HG02938 (cell line): ENCODE results near the gene FBXO47.
"Not testable (repeated sequence)": the region's sequence is repeated elsewhere in the genome, so short reads cannot be mapped to it uniquely, and the experiment has no call there.

ENCODE experiments used
- ATAC-seq: cut with Tn5 transposase; IDR thresholded peaks from one replicate; pipeline ENCODE4 v1.9.1; 2021; ENCODE audit warnings: mild to moderate bottlenecking, moderate library complexity; ENCODE audit not compliant: unreplicated experiment

The FBXO47 gene

GRCh38 chr17:38922538-38923297 is 44.5 kb downstream of the FBXO47 start:
- ATAC-seq, result no peak

GRCh38 chr17:38921756-38922411 is 45.3 kb downstream of the FBXO47 start:
- no peak for ATAC-seq

- ATAC-seq, result no peak
Observed at GRCh38 chr17:38920374-38921291, 46.6 kb downstream of the FBXO47 start.

GRCh38 chr17:38919316-38920078 is 47.7 kb downstream of the FBXO47 start:
- no peak for ATAC-seq

- no peak for ATAC-seq
Observed at GRCh38 chr17:38918916-38919315, 48.3 kb downstream of the FBXO47 start.

- ATAC-seq, result no peak
Observed at GRCh38 chr17:38918129-38918913, 48.9 kb downstream of the FBXO47 start.

- ATAC-seq, result no peak
Observed at GRCh38 chr17:38917259-38917658, 49.9 kb downstream of the FBXO47 start.

GRCh38 chr17:38916771-38917170 is 50.4 kb downstream of the FBXO47 start:
- ATAC-seq, result no peak

GRCh38 chr17:38915639-38915995 is 51.6 kb downstream of the FBXO47 start:
- no peak for ATAC-seq

GRCh38 chr17:38914741-38915638 is 52.2 kb downstream of the FBXO47 start:
- no peak for ATAC-seq

GRCh38 chr17:38912221-38912813 is 54.9 kb downstream of the FBXO47 start:
- ATAC-seq, result no peak

- ATAC-seq, result not testable (repeated sequence)
Observed at GRCh38 chr17:38911731-38912081, 55.5 kb downstream of the FBXO47 start.

GRCh38 chr17:38911081-38911730 is 56.0 kb downstream of the FBXO47 start:
- no peak for ATAC-seq

GRCh38 chr17:38910325-38910724 is 56.9 kb downstream of the FBXO47 start:
- no peak for ATAC-seq

- ATAC-seq, result no peak
Observed at GRCh38 chr17:38908676-38909181, 58.5 kb downstream of the FBXO47 start.

GRCh38 chr17:38907930-38908675 is 59.1 kb downstream of the FBXO47 start:
- no peak for ATAC-seq
